CD4-positive, alpha-beta T cell treated with Interleukin-4 for 4 hours (primary cell): ENCODE measurements around the gene ZFP36L1.

ENCODE experiments used
- DNase-seq: peaks from one replicate; pipeline ENCODE4 v3.0.0-alpha.2; 2020

ZFP36L1 gene

GRCh38 chr14:68815298-68816182 lies 22.7 kb upstream of the ZFP36L1 start:
- DNase-seq: peak; percentile 37

GRCh38 chr14:68814539-68815297 lies 21.9 kb upstream of the ZFP36L1 start:
- peak; percentile 78 for DNase-seq

GRCh38 chr14:68814238-68814538 lies 21.3 kb upstream of the ZFP36L1 start:
- no peak for DNase-seq

- DNase-seq: no peak
These were observed 20.5 kb upstream of the ZFP36L1 start for GRCh38 chr14:68813318-68813838.

GRCh38 chr14:68811171-68811570 lies 18.3 kb upstream of the ZFP36L1 start:
- no peak for DNase-seq

GRCh38 chr14:68810173-68811153 lies 17.6 kb upstream of the ZFP36L1 start:
- no peak for DNase-seq

GRCh38 chr14:68809524-68809923 lies 16.7 kb upstream of the ZFP36L1 start:
- no peak for DNase-seq

- DNase-seq: no peak
These were observed 16.0 kb upstream of the ZFP36L1 start for GRCh38 chr14:68808696-68809480.

GRCh38 chr14:68807987-68808386 lies 15.1 kb upstream of the ZFP36L1 start:
- no peak for DNase-seq

- no peak for DNase-seq
These were observed 14.3 kb upstream of the ZFP36L1 start for GRCh38 chr14:68807148-68807600.

GRCh38 chr14:68806526-68807147 lies 13.8 kb upstream of the ZFP36L1 start:
- DNase-seq: no peak

- no peak for DNase-seq
These were observed 12.5 kb upstream of the ZFP36L1 start for GRCh38 chr14:68805414-68805813.

GRCh38 chr14:68801631-68802030 lies 8.8 kb upstream of the ZFP36L1 start:
- no peak for DNase-seq

- DNase-seq: no peak
These were observed 8.1 kb upstream of the ZFP36L1 start for GRCh38 chr14:68800953-68801352.

- DNase-seq: no peak
These were observed 7.5 kb upstream of the ZFP36L1 start for GRCh38 chr14:68800390-68800789.

GRCh38 chr14:68798621-68799020 lies 5.8 kb upstream of the ZFP36L1 start:
- no peak for DNase-seq

GRCh38 chr14:68797121-68797670 lies 4.3 kb upstream of the ZFP36L1 start:
- DNase-seq: no peak

GRCh38 chr14:68796418-68797101 lies 3.7 kb upstream of the ZFP36L1 start:
- no peak for DNase-seq

- DNase-seq: peak; percentile 94
These were observed 2.9 kb upstream of the ZFP36L1 start for GRCh38 chr14:68795597-68796417.
